ENCODE data around the gene URI1. TPM values are rescaled to one million over a fixed set of nuclear protein-coding genes. Genes with fewer than 3 reads are reported as not detected.

URI1 gene
- total RNA-seq, 4 donors from 2014 or later: 59.1 to 125 (median 67.6) TPM

- intact Hi-C loops (cut with DNase I; ENCODE audit: low total_unique reads): no loop called here
- H3K4me1 ChIP-seq: no peaks in the 10 kb centered on the region
- no peak for DNase-seq
- no peak for TF ChIP-seq CTCF (IDR thresholded peaks at IDR 0.05)
- TF ChIP-seq POLR2A (IDR thresholded peaks at IDR 0.05): no peak
- no peaks in the 10 kb centered on the region for H3K27me3 ChIP-seq
- no peak overlapping the region for H3K27ac ChIP-seq
- no peaks in the 10 kb centered on the region for H3K36me3 ChIP-seq
- no peak overlapping the region for H3K4me3 ChIP-seq
- no peaks in the 10 kb centered on the region for H3K9me3 ChIP-seq
These were observed 117.9 kb downstream of the URI1 start for GRCh38 chr19:30059741-30060457.

- no peaks in the 10 kb centered on the region for H3K36me3 ChIP-seq
- intact Hi-C loops (cut with DNase I; ENCODE audit: low total_unique reads): no loop called here
- no peak for DNase-seq
- no peak overlapping the region for H3K27ac ChIP-seq
- no peak overlapping the region for H3K4me3 ChIP-seq
- H3K9me3 ChIP-seq: no peaks in the 10 kb centered on the region
- TF ChIP-seq POLR2A (IDR thresholded peaks at IDR 0.05) (no peak), CTCF (IDR thresholded peaks at IDR 0.05) (no peak)
- no peaks in the 10 kb centered on the region for H3K27me3 ChIP-seq
- no peaks in the 10 kb centered on the region for H3K4me1 ChIP-seq
These were observed 118.6 kb downstream of the URI1 start for GRCh38 chr19:30060531-30061222.

GRCh38 chr19:30061223-30062064, 119.4 kb downstream of the URI1 start:
- Histone ChIP-seq H3K27me3 (no peaks in the 10 kb centered on the region), H3K27ac (no peak overlapping the region), H3K9me3 (no peaks in the 10 kb centered on the region), H3K4me3 (no peak overlapping the region), H3K4me1 (no peaks in the 10 kb centered on the region), H3K36me3 (no peaks in the 10 kb centered on the region)
- no peak for DNase-seq
- intact Hi-C loops (cut with DNase I; ENCODE audit: low total_unique reads): no loop called here
- TF ChIP-seq CTCF (IDR thresholded peaks at IDR 0.05): no peak
- no peak for TF ChIP-seq POLR2A (IDR thresholded peaks at IDR 0.05)

GRCh38 chr19:30062065-30062906, 120.2 kb downstream of the URI1 start:
- TF ChIP-seq CTCF (IDR thresholded peaks at IDR 0.05) (no peak), POLR2A (IDR thresholded peaks at IDR 0.05) (no peak)
- intact Hi-C loops (cut with DNase I; ENCODE audit: low total_unique reads): no loop called here

More at GRCh38 chr19:30062065-30062906, 120.2 kb downstream of the URI1 start:
- H3K9me3 ChIP-seq: no peaks in the 10 kb centered on the region
- no peak overlapping the region for H3K4me3 ChIP-seq
- H3K4me1 ChIP-seq: no peaks in the 10 kb centered on the region
- H3K27ac ChIP-seq: no peak overlapping the region
- no peak for DNase-seq
- H3K36me3 ChIP-seq: no peaks in the 10 kb centered on the region
- H3K27me3 ChIP-seq: no peaks in the 10 kb centered on the region
